AG09319 (cell line): ENCODE results near the gene CA5A.

Source experiments
- DNase-seq: peaks from one replicate; pipeline ENCODE4 v3.0.0-alpha.2; 2010; ENCODE audit warnings: low read depth; ENCODE audit errors: extremely low read depth
- TF ChIP-seq, protein P1 (sequence below): IDR thresholded peaks from 2 replicates; pipeline ENCODE4 v1.5.1; 2011; ENCODE audit warnings: low read depth, mild to moderate bottlenecking, inconsistent platforms, low read length, moderate library complexity

Gene CA5A

DNA sequence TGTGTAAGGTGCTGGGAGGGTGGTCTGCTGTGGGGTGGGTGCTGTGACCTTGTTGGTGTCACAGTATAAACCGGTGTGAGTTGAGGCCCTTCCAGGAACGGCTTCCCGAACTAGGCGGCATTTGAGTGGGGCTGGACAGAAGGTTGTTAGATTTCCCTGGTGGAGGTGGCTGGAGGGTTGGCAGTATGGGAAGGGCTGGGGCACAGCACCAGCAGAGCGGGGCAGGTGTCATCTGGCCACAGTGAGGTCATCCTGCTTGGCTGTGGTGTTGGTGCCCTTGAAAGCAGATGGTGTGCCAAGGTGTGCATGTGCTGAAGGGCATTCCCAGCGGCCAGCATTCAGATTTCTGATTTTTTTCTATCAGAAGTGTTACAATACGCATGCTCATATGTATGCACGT is 43.0 kb upstream of the CA5A start:
- TF ChIP-seq, protein P1, sequence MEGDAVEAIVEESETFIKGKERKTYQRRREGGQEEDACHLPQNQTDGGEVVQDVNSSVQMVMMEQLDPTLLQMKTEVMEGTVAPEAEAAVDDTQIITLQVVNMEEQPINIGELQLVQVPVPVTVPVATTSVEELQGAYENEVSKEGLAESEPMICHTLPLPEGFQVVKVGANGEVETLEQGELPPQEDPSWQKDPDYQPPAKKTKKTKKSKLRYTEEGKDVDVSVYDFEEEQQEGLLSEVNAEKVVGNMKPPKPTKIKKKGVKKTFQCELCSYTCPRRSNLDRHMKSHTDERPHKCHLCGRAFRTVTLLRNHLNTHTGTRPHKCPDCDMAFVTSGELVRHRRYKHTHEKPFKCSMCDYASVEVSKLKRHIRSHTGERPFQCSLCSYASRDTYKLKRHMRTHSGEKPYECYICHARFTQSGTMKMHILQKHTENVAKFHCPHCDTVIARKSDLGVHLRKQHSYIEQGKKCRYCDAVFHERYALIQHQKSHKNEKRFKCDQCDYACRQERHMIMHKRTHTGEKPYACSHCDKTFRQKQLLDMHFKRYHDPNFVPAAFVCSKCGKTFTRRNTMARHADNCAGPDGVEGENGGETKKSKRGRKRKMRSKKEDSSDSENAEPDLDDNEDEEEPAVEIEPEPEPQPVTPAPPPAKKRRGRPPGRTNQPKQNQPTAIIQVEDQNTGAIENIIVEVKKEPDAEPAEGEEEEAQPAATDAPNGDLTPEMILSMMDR, result no peak
- DNase-seq, result no peak

DNA sequence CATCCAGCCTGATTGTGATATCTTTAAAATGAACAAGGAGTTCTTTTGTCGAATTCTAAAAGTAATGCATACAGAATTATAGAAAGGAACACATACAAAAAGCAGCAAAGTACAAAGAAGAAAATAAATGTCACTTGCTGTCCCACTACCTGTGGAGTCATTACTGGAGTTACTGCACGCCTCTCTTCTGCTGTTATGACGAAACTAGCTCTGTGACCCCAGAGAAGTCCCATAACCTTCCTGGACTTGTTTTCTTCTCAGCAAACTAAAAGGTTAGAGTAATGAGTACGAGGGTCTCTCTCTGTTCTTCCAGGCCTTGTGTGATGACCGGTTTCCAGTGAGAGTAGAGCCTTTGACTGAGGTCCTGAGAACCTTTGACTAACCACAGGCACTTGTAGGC is 41.8 kb upstream of the CA5A start:
- DNase-seq, result no peak

DNA sequence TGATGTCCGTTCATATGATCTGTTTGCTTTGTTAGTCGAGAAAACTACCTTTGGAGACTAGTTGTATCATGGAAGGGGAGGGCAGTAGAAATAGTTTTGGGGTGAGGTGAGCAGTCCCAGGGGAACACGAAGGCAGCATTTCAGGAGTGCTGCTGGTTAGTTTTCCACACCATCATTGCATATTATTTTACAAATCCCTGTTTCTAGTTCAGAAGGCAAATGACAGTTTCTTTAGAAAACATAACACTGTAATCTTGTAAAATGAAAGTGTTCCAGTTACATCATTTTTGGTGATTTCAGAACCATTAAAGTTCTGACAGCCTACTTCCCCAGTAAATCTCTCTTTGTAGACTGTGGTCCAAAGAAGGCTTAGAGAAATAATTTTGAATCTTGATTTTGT is 40.3 kb upstream of the CA5A start:
- TF ChIP-seq, protein P1, result no peak
- DNase-seq, result no peak

More for the DNA sequence above, 41.8 kb upstream of the CA5A start:
- TF ChIP-seq, protein P1, result no peak

DNA sequence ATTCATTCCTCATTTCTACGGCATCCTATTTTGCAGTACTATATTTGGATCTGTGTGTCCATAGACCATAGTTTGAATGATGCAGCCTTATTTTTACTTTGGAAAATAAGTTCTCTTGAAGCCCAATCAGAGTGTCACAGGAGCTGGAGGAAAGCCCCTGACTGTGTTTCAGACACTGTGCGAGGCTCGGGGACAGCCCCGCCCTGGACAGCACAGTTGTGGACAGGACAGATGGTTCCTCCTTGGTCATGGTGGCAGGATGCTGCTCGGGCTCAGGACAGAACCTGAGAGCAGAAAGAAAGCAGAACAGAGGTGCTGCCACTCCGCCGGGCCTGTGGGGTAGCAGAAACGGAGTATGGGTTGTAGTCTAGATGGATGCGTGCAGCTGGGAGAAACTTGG is 37.8 kb upstream of the CA5A start:
- TF ChIP-seq, protein P1, result no peak
- no peak for DNase-seq

DNA sequence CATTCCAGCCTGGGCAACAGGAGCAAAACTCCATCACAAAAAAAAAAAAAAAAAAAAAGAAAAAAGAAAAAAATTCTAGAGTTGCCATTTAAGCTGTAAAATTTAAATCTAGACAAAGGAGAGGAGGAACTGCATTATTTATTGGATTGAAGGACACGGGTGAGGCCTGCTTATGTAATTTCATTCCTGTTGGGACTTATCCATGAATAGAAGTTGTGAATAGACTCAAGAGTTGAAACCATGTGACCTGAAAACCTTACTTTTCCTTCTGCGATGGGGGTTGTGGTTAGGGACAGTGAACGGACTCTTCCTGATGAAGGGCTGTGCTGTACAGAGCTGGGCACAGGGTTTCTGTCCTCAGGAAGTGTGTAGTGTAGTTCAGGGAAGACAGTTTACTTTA is 37.4 kb upstream of the CA5A start:
- TF ChIP-seq, protein P1, result no peak

DNA sequence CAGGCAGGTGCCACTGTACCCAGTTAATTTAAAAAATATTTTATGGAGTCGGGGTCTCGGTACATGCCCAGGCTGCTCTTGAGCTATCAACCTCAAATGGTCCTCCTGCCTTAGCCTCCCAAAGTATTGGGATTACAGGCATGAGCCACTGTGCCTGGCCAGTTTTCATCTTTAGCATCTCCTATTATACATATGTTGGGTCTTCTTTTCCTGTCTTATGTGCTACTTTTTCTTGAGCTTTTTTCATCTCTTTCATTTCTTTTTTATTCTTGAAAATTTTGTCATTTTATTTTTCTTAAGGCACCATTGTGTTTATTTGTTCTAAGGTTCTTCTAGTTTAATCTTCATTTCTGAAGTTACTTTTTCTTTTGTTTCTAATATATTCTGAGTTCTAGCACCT is 35.6 kb upstream of the CA5A start:
- DNase-seq, result no peak
- TF ChIP-seq, protein P1, result no peak

More for the DNA sequence above, 37.4 kb upstream of the CA5A start:
- no peak for DNase-seq

DNA sequence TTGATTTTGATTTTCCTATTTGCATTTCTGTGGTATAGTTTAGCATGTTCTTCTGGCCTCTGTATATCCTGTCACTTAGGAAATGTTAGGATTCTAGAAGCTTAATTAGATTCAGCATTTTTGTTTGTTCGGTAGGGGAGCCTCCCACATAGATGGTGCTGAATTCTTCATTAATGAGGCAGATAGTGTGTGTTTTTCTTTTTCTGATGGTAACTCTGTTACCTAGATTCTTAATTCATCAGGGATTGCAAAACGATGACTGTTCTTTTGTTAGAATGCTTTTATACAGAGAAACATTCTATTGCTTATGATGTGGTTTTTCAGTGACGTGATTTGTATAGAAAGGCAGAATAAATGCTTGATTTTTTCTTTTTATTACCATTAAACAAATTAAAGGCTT is 33.9 kb upstream of the CA5A start:
- no peak for DNase-seq

More for the DNA sequence above, 33.9 kb upstream of the CA5A start:
- TF ChIP-seq, protein P1, result no peak
